ENCODE results near the gene TMPRSS13. TPM values are rescaled to one million over a fixed set of nuclear protein-coding genes. Genes with fewer than 3 reads are reported as not detected.

Gene TMPRSS13
- total and polyA plus RNA-seq, 2 donors from 2014 or later, result 1.2 to 1.9 TPM

- Histone ChIP-seq H3K4me1 (ENCODE audit: control insufficient read depth in 2 of 3, insufficient read depth in 2 of 3, low read depth in 1 of 3, low read length in 3 of 3) (peaks cover 0 to 5% (median 4%) of the 10 kb centered on the region in 3 donors), H3K4me3 (ENCODE audit: low read length in 3 of 3) (no peak overlapping the region), H3K36me3 (ENCODE audit: control insufficient read depth in 2 of 3, insufficient read depth in 3 of 3, low read length in 3 of 3) (no peaks in the 10 kb centered on the region), H3K9me3 (ENCODE audit: control insufficient read depth in 2 of 3, insufficient read depth in 1 of 3, low read length in 3 of 3) (no peaks in the 10 kb centered on the region), H3K27ac (ENCODE audit: low read depth in 2 of 2, low read length in 2 of 2) (no peak overlapping the region), H3K9ac (ENCODE audit: low read length in 3 of 3) (no peak overlapping the region), H3K27me3 (ENCODE audit: control insufficient read depth, insufficient read depth, low read length) (no peaks in the 10 kb centered on the region)
- TF ChIP-seq, protein P1, sequence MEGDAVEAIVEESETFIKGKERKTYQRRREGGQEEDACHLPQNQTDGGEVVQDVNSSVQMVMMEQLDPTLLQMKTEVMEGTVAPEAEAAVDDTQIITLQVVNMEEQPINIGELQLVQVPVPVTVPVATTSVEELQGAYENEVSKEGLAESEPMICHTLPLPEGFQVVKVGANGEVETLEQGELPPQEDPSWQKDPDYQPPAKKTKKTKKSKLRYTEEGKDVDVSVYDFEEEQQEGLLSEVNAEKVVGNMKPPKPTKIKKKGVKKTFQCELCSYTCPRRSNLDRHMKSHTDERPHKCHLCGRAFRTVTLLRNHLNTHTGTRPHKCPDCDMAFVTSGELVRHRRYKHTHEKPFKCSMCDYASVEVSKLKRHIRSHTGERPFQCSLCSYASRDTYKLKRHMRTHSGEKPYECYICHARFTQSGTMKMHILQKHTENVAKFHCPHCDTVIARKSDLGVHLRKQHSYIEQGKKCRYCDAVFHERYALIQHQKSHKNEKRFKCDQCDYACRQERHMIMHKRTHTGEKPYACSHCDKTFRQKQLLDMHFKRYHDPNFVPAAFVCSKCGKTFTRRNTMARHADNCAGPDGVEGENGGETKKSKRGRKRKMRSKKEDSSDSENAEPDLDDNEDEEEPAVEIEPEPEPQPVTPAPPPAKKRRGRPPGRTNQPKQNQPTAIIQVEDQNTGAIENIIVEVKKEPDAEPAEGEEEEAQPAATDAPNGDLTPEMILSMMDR (IDR thresholded peaks at IDR 0.05; ENCODE audit: borderline replicate concordance, extremely low read depth, insufficient read depth), result no peak
- FAIRE-seq, result no peak
- peak in 1 of 5 donors; percentile 14 for DNase-seq
- intact Hi-C loops (cut with DNase I), result no loop called here
Observed at GRCh38 chr11:117910941-117911655, 18.1 kb downstream of the TMPRSS13 start.

GRCh38 chr11:117910525-117910924 lies 18.7 kb downstream of the TMPRSS13 start:
- H3K9me3 ChIP-seq (ENCODE audit: control insufficient read depth in 2 of 3, insufficient read depth in 1 of 3, low read length in 3 of 3), result no peaks in the 10 kb centered on the region
- intact Hi-C loops (cut with DNase I), result no loop called here
- H3K4me1 ChIP-seq (ENCODE audit: control insufficient read depth in 2 of 3, insufficient read depth in 2 of 3, low read depth in 1 of 3, low read length in 3 of 3), result peaks cover 0 to 5% (median 4%) of the 10 kb centered on the region in 3 donors
- H3K9ac ChIP-seq (ENCODE audit: low read length in 3 of 3), result no peak overlapping the region
- DNase-seq (peak in 1 of 5 donors; percentile 15), FAIRE-seq (no peak)
- no peaks in the 10 kb centered on the region for H3K36me3 ChIP-seq (ENCODE audit: control insufficient read depth in 2 of 3, insufficient read depth in 3 of 3, low read length in 3 of 3)
- H3K4me3 ChIP-seq (ENCODE audit: low read length in 3 of 3), result no peak overlapping the region
- no peak overlapping the region for H3K27ac ChIP-seq (ENCODE audit: low read depth in 2 of 2, low read length in 2 of 2)
- no peaks in the 10 kb centered on the region for H3K27me3 ChIP-seq (ENCODE audit: control insufficient read depth, insufficient read depth, low read length)
- TF ChIP-seq, protein P1 (IDR thresholded peaks at IDR 0.05; ENCODE audit: borderline replicate concordance, extremely low read depth, insufficient read depth), result no peak

DNA sequence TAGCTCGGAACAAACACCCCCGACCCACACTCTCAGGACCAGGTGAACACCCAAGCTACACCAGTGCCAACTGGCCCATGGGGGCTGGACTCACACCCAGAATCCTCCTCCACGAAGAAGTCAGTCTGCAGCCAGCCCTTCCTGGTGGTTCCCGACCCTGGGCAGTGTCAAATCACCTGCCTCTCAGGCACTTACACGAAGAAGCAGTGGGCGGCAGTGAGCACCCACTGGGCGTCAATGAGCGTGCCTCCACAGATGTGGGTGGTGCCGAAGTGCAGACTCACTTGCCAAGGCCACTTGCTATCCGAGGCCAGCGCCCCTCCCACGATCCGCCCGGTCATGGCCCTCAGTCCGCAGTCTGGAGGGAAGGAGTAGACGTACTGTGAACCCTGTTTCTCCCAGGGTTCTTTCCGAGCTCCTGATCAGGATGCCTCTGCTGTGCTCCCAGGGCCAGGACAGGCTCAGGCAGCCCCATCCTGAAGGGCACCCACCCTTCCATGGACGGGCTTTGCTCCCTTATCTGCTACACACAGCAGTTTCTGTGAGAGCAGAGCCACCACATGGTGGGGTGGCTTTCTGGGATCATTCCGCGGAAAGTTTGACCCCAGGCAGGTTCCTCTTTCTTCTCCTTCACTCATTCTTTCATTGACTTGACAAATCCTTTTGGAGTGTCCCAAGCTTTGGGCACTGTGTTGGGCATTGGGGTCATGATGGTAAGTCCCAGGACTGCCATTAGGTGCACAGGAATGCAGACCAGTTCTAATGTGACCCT lies 19.4 kb downstream of the TMPRSS13 start:
- no peak overlapping the region for H3K9ac ChIP-seq (ENCODE audit: low read length in 3 of 3)
- FAIRE-seq (no peak), DNase-seq (peak in 1 of 5 donors; percentile 32)
- no peaks in the 10 kb centered on the region for H3K27me3 ChIP-seq (ENCODE audit: control insufficient read depth, insufficient read depth, low read length)
- H3K4me1 ChIP-seq (ENCODE audit: control insufficient read depth in 2 of 3, insufficient read depth in 2 of 3, low read depth in 1 of 3, low read length in 3 of 3), result peaks cover 0 to 5% (median 4%) of the 10 kb centered on the region in 3 donors
- no peaks in the 10 kb centered on the region for H3K9me3 ChIP-seq (ENCODE audit: control insufficient read depth in 2 of 3, insufficient read depth in 1 of 3, low read length in 3 of 3)
- no peak overlapping the region for H3K27ac ChIP-seq (ENCODE audit: low read depth in 2 of 2, low read length in 2 of 2)
- TF ChIP-seq, protein P1 (IDR thresholded peaks at IDR 0.05; ENCODE audit: borderline replicate concordance, extremely low read depth, insufficient read depth), result no peak
- H3K4me3 ChIP-seq (ENCODE audit: low read length in 3 of 3), result no peak overlapping the region
- intact Hi-C loops (cut with DNase I), result no loop called here
- no peaks in the 10 kb centered on the region for H3K36me3 ChIP-seq (ENCODE audit: control insufficient read depth in 2 of 3, insufficient read depth in 3 of 3, low read length in 3 of 3)

All from kidney (tissue), 14 donors.